Suprapubic skin (tissue), 3 donors: ENCODE data around the gene NUTM2D.
"Not testable (repeated sequence)": the region's sequence is repeated elsewhere in the genome, so short reads cannot be mapped to it uniquely, and the experiment has no call there.

ENCODE experiments used
- POLR2AphosphoS5 ChIP-seq, 3 donors: sonication (generic); formaldehyde crosslinking; IDR thresholded peaks; one replicate each; pipeline ENCODE4 v1.6.1; 2017; ENCODE audit warnings: antibody characterized with exemption in 3 of 3
- TF ChIP-seq, protein P1 (sequence below), 2 donors: fragments of 200-600 bp in 1 of 2; fragments of 450-650 bp in 1 of 2; sonication (generic) in 1 of 2; IDR thresholded peaks; one replicate each; pipeline ENCODE4 v1.5.1; 2016 to 2019; ENCODE audit warnings: antibody characterized with exemption in 2 of 2, mild to moderate bottlenecking in 1 of 2, moderate library complexity in 1 of 2

DNA sequence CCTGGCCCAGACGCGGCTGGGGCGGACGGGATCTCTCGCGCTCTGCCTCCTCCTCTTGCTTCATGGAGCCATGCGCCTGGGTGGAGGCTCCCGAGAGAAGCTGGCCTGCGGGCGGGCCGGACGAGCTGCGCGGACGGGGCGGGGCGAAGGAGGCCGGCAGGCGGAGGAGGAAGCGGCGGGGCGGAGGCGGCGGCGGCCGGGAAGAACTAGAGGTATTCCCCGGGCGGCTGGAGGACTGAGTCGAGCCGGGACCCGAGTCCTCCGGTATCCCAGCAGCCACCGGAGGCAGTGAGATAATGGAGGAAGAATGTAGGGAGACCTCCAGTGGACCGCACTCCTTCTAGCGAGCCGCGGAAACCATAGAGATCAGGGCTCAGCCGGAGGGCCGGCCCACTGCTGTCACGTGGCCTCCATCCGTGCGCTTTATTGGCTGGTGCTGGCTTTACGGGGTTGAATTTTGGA lies 15.3 kb upstream of the NUTM2D start:
- not testable (repeated sequence) for TF ChIP-seq POLR2AphosphoS5 (IDR thresholded peaks at IDR 0.05)
- TF ChIP-seq, protein P1, sequence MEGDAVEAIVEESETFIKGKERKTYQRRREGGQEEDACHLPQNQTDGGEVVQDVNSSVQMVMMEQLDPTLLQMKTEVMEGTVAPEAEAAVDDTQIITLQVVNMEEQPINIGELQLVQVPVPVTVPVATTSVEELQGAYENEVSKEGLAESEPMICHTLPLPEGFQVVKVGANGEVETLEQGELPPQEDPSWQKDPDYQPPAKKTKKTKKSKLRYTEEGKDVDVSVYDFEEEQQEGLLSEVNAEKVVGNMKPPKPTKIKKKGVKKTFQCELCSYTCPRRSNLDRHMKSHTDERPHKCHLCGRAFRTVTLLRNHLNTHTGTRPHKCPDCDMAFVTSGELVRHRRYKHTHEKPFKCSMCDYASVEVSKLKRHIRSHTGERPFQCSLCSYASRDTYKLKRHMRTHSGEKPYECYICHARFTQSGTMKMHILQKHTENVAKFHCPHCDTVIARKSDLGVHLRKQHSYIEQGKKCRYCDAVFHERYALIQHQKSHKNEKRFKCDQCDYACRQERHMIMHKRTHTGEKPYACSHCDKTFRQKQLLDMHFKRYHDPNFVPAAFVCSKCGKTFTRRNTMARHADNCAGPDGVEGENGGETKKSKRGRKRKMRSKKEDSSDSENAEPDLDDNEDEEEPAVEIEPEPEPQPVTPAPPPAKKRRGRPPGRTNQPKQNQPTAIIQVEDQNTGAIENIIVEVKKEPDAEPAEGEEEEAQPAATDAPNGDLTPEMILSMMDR (IDR thresholded peaks at IDR 0.05) = not testable (repeated sequence)
